ENCODE results near the gene PAPPA2. TPM values are rescaled to one million over a fixed set of nuclear protein-coding genes. Genes with fewer than 3 reads are reported as not detected.

The PAPPA2 gene
- total and polyA plus RNA-seq, 2 donors (not counting 1 experiment from before 2014, with no cell fraction given), result not detected

GRCh38 chr1:176774224-176774623, 311.2 kb downstream of the PAPPA2 start:
- Histone ChIP-seq H3K27me3 (replicated peaks in 1 of 4; ENCODE audit: control extremely low read depth in 1 of 4, control insufficient read depth in 3 of 4, insufficient read depth in 4 of 4, low read length in 3 of 4) (no peaks in the 10 kb centered on the region), H3K27ac (ENCODE audit: low read length in 2 of 2) (no peak overlapping the region), H4K20me1 (ENCODE audit: control insufficient read depth, insufficient read depth, low read length, poor library complexity, severe bottlenecking) (no peaks in the 10 kb centered on the region), H3K79me2 (ENCODE audit: control insufficient read depth, insufficient read depth, low read length) (no peaks in the 10 kb centered on the region), H3K4me1 (ENCODE audit: control insufficient read depth in 2 of 2, insufficient read depth in 2 of 2, low read length in 2 of 2) (no peaks in the 10 kb centered on the region), H2AFZ (ENCODE audit: insufficient read depth, low read depth, low read length, poor library complexity, severe bottlenecking) (no peak overlapping the region), H3K4me2 (replicated peaks; ENCODE audit: low read depth, low read length, poor library complexity, severe bottlenecking) (no peak overlapping the region), H3K4me3 (ENCODE audit: control extremely low read depth in 1 of 5, extremely low read depth in 1 of 5, insufficient read depth in 1 of 5, low read depth in 2 of 5, low read length in 4 of 5) (no peak overlapping the region), H3K36me3 (replicated peaks in 1 of 2; ENCODE audit: control extremely low read depth in 1 of 2, control insufficient read depth in 1 of 2, extremely low read depth in 1 of 2, insufficient read depth in 2 of 2, low read length in 1 of 2) (no peaks in the 10 kb centered on the region), H3K9ac (ENCODE audit: low read length) (no peak overlapping the region), H3K9me3 (ENCODE audit: control extremely low read depth in 1 of 3, control insufficient read depth in 2 of 3, insufficient read depth in 1 of 3, low read length in 2 of 3) (no peaks in the 10 kb centered on the region)
- Mint-ChIP-seq H3K27me3 (no peaks in the 10 kb centered on the region), H3K27ac (no peak overlapping the region), H3K9me3 (ENCODE audit: insufficient read depth) (no peaks in the 10 kb centered on the region), H3K4me1 (no peaks in the 10 kb centered on the region), H3K4me3 (no peak overlapping the region)
- WGBS (ENCODE audit: insufficient coverage), result 72% methylated on average over 4 of the region's 4 CpGs
- ChIA-PET CTCF (no interaction called here), POLR2A (no interaction called here)
- no peak for ATAC-seq (ENCODE audit: low read depth)
- intact Hi-C loops (cut with micrococcal nuclease), result no loop called here
- DNase-seq, result no peak
- TF ChIP-seq EZH2 (IDR thresholded peaks at IDR 0.05; ENCODE audit: borderline replicate concordance, insufficient read depth, low read depth, low read length, poor library complexity, severe bottlenecking) (no peak), CTCF (IDR thresholded peaks at IDR 0.05) (no peak)

- H3K27me3 Mint-ChIP-seq, result no peaks in the 10 kb centered on the region
- no peak overlapping the region for H2AFZ ChIP-seq (ENCODE audit: insufficient read depth, low read depth, low read length, poor library complexity, severe bottlenecking)
- H3K27ac Mint-ChIP-seq, result no peak overlapping the region
- no peak overlapping the region for H3K4me3 Mint-ChIP-seq
- CTCF ChIA-PET, result no interaction called here
- no peaks in the 10 kb centered on the region for H3K4me1 Mint-ChIP-seq
- 60% methylated on average over 1 of the region's 3 CpGs for WGBS (ENCODE audit: insufficient coverage)
- H3K9ac ChIP-seq (ENCODE audit: low read length), result no peak overlapping the region
- no peaks in the 10 kb centered on the region for H3K36me3 ChIP-seq (replicated peaks in 1 of 2; ENCODE audit: control extremely low read depth in 1 of 2, control insufficient read depth in 1 of 2, extremely low read depth in 1 of 2, insufficient read depth in 2 of 2, low read length in 1 of 2)
- POLR2A ChIA-PET, result no interaction called here
- intact Hi-C loops (cut with micrococcal nuclease), result no loop called here
- no peak for ATAC-seq (ENCODE audit: low read depth)
- no peaks in the 10 kb centered on the region for H3K9me3 ChIP-seq (ENCODE audit: control extremely low read depth in 1 of 3, control insufficient read depth in 2 of 3, insufficient read depth in 1 of 3, low read length in 2 of 3)
- no peaks in the 10 kb centered on the region for H3K9me3 Mint-ChIP-seq (ENCODE audit: insufficient read depth)
- no peak overlapping the region for H3K4me3 ChIP-seq (ENCODE audit: control extremely low read depth in 1 of 5, extremely low read depth in 1 of 5, insufficient read depth in 1 of 5, low read depth in 2 of 5, low read length in 4 of 5)
- no peaks in the 10 kb centered on the region for H3K27me3 ChIP-seq (replicated peaks in 1 of 4; ENCODE audit: control extremely low read depth in 1 of 4, control insufficient read depth in 3 of 4, insufficient read depth in 4 of 4, low read length in 3 of 4)
- no peak for TF ChIP-seq CTCF (IDR thresholded peaks at IDR 0.05)
- no peak for TF ChIP-seq EZH2 (IDR thresholded peaks at IDR 0.05; ENCODE audit: borderline replicate concordance, insufficient read depth, low read depth, low read length, poor library complexity, severe bottlenecking)
- no peak for DNase-seq
- H3K4me1 ChIP-seq (ENCODE audit: control insufficient read depth in 2 of 2, insufficient read depth in 2 of 2, low read length in 2 of 2), result no peaks in the 10 kb centered on the region
- H4K20me1 ChIP-seq (ENCODE audit: control insufficient read depth, insufficient read depth, low read length, poor library complexity, severe bottlenecking), result no peaks in the 10 kb centered on the region
- no peak overlapping the region for H3K4me2 ChIP-seq (replicated peaks; ENCODE audit: low read depth, low read length, poor library complexity, severe bottlenecking)
- H3K27ac ChIP-seq (ENCODE audit: low read length in 2 of 2), result no peak overlapping the region
- no peaks in the 10 kb centered on the region for H3K79me2 ChIP-seq (ENCODE audit: control insufficient read depth, insufficient read depth, low read length)
These were observed 312.4 kb downstream of the PAPPA2 start for GRCh38 chr1:176775378-176775777.

Data from B cell (primary cell).